Measurements from ENCODE around the gene CLIC1. TPM values are rescaled to one million over a fixed set of nuclear protein-coding genes. Genes with fewer than 3 reads are reported as not detected.
"Not testable (repeated sequence)": the region's sequence is repeated elsewhere in the genome, so short reads cannot be mapped to it uniquely, and the experiment has no call there.

CLIC1 gene
- total and polyA plus RNA-seq, 10 donors, result 296 to 447 (median 347) TPM

DNA sequence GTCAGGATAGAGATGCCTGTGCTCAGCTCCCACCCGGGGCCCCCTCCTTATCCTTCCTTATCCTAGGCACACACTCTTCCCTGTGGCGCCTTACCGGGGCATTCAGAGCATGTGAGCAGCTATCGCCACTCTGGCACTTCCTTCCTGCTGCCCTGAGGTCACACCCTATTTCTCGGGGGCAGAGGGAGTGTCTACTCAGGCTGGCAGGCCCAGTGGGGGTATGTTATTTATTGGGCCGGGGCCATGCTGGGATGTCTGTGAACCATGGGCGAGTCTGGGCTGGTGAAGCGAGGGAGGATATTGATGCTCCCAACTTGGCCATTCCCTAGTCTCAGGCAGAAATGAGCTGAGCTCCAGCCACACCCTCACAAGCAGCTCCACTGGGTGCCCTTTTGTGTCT, 25.1 kb downstream of the CLIC1 start:
- no peak overlapping the region for H3K4me3 ChIP-seq
- no peaks in the 10 kb centered on the region for H3K36me3 ChIP-seq
- DNase-seq, result no peak
- H3K4me1 ChIP-seq, result peaks cover 0 to 20% (median 8%) of the 10 kb centered on the region in 6 donors
- H3K9me3 ChIP-seq, result no peaks in the 10 kb centered on the region
- intact Hi-C loops (cut with DNase I; ENCODE audit: low total_unique reads), result no loop called here
- 22 to 37% (median 29%) methylated on average over 8 of the region's 8 CpGs for WGBS, 5 donors
- peak overlapping the region in 1 of 8 donors; percentile 9 for H3K27ac ChIP-seq
- TF ChIP-seq CTCF (IDR thresholded peaks at IDR 0.05 in 8 of 11, conservative IDR thresholded peaks at IDR 0.05 in 3 of 11), result no peak
- no peak for TF ChIP-seq POLR2A (IDR thresholded peaks at IDR 0.05)
- TF ChIP-seq POLR2AphosphoS5 (IDR thresholded peaks at IDR 0.05), result no peak
- no peaks in the 10 kb centered on the region for H3K27me3 ChIP-seq (replicated peaks in 1 of 7)

DNA sequence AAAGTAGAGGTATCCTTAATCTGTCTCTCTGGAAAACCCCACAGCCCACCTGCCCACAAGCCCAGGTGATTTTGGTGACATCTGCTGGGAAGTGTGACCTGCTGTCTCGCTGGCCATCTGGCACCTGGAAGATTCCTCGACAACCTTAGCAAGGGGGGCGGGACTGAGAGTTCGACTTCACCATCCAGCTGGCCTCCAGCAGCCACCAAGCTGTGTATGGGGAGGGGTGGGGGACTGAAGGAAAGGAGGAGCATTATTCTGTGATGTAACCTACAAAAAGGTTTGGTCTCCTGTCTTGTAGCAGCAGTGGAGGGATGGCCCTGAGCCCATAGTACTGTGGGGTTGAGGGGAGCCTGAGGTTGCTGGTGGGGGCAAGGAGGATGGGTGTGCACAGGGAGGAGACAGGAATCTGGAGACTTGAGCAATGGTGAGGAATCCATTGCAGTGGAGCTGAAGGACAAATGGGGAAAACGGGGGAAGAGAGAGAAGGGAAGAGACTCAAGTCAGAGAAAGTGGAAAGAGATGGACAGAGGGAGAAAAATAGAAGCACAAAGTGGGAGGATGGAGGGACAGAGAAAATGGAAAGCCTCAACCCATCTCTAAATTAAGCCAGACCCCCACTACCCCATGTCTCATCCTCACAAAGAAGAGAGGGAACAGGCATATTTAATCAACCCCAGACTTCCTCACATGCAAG, 25.7 kb downstream of the CLIC1 start:
- DNase-seq, result no peak
- no peak for TF ChIP-seq POLR2A (IDR thresholded peaks at IDR 0.05)
- TF ChIP-seq CTCF (IDR thresholded peaks at IDR 0.05 in 8 of 11, conservative IDR thresholded peaks at IDR 0.05 in 3 of 11), result no peak
- TF ChIP-seq POLR2AphosphoS5 (IDR thresholded peaks at IDR 0.05), result no peak
- Histone ChIP-seq H3K4me3 (no peak overlapping the region), H3K9me3 (no peaks in the 10 kb centered on the region), H3K27ac (peak overlapping the region in 1 of 8 donors; percentile 9), H3K4me1 (peaks cover 0 to 20% (median 8%) of the 10 kb centered on the region in 6 donors), H3K36me3 (no peaks in the 10 kb centered on the region), H3K27me3 (replicated peaks in 1 of 7) (no peaks in the 10 kb centered on the region)
- intact Hi-C loops (cut with DNase I; ENCODE audit: low total_unique reads), result no loop called here
- 66 to 82% (median 69%) methylated on average over 5 of the region's 5 CpGs for WGBS, 5 donors

GRCh38 chr6:31709157-31709556, 27.2 kb downstream of the CLIC1 start:
- 82 to 92% (median 85%) methylated on average over 11 of the region's 11 CpGs for WGBS, 5 donors
- H3K36me3 ChIP-seq; H3K27me3 ChIP-seq (replicated peaks in 1 of 7); DNase-seq; H3K9me3 ChIP-seq; H3K4me3 ChIP-seq; intact Hi-C loops (cut with DNase I; ENCODE audit: low total_unique reads); H3K27ac ChIP-seq: not testable (repeated sequence)
- H3K4me1 ChIP-seq, result peaks cover 0 to 21% (median 8%) of the 10 kb centered on the region in 6 donors

- intact Hi-C loops (cut with DNase I; ENCODE audit: low total_unique reads), result no loop called here
- H3K27me3 ChIP-seq (replicated peaks in 1 of 7), result no peaks in the 10 kb centered on the region
- H3K9me3 ChIP-seq, result no peaks in the 10 kb centered on the region
- H3K27ac ChIP-seq, result no peak overlapping the region
- no peak overlapping the region for H3K4me3 ChIP-seq
- peaks cover 0 to 30% (median 16%) of the 10 kb centered on the region in 6 donors for H3K4me1 ChIP-seq
- TF ChIP-seq POLR2AphosphoS5 (IDR thresholded peaks at IDR 0.05), result no peak
- WGBS, 5 donors, result 90 to 96% (median 92%) methylated on average over 3 of the region's 3 CpGs
- no peaks in the 10 kb centered on the region for H3K36me3 ChIP-seq
- DNase-seq, result no peak
These were observed 28.1 kb downstream of the CLIC1 start for GRCh38 chr6:31708224-31708623.

DNA sequence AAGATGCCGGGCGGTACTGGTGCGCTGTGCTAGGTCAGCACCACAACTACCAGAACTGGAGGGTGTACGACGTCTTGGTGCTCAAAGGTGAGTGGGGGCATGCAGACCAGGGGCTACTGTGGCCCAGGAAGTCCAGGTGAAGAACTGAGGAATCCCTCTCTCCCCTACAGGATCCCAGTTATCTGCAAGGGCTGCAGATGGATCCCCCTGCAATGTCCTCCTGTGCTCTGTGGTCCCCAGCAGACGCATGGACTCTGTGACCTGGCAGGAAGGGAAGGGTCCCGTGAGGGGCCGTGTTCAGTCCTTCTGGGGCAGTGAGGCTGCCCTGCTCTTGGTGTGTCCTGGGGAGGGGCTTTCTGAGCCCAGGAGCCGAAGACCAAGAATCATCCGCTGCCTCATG, 28.6 kb downstream of the CLIC1 start:
- Histone ChIP-seq H3K4me3 (no peak overlapping the region), H3K9me3 (no peaks in the 10 kb centered on the region), H3K4me1 (peaks cover 0 to 30% (median 17%) of the 10 kb centered on the region in 6 donors), H3K27ac (no peak overlapping the region), H3K27me3 (replicated peaks in 1 of 7) (no peaks in the 10 kb centered on the region), H3K36me3 (no peaks in the 10 kb centered on the region)
- TF ChIP-seq POLR2A (IDR thresholded peaks at IDR 0.05), result no peak
- TF ChIP-seq CTCF (IDR thresholded peaks at IDR 0.05 in 8 of 11, conservative IDR thresholded peaks at IDR 0.05 in 3 of 11), result no peak
- TF ChIP-seq POLR2AphosphoS5 (IDR thresholded peaks at IDR 0.05), result no peak
- WGBS, 5 donors, result 74 to 88% (median 88%) methylated on average over 5 to 10 of the region's 10 CpGs
- DNase-seq, result no peak
- intact Hi-C loops (cut with DNase I; ENCODE audit: low total_unique reads), result no loop called here
